SW 1271 (cell line): ENCODE results near the gene SHLD2.
"Not testable (repeated sequence)": the region's sequence is repeated elsewhere in the genome, so short reads cannot be mapped to it uniquely, and the experiment has no call there.

ENCODE experiments used
- DNase-seq, 2 experiments: peaks; one replicate each; lab custom pipeline; 2025; lab: John Stamatoyannopoulos, UW

The SHLD2 gene

DNA sequence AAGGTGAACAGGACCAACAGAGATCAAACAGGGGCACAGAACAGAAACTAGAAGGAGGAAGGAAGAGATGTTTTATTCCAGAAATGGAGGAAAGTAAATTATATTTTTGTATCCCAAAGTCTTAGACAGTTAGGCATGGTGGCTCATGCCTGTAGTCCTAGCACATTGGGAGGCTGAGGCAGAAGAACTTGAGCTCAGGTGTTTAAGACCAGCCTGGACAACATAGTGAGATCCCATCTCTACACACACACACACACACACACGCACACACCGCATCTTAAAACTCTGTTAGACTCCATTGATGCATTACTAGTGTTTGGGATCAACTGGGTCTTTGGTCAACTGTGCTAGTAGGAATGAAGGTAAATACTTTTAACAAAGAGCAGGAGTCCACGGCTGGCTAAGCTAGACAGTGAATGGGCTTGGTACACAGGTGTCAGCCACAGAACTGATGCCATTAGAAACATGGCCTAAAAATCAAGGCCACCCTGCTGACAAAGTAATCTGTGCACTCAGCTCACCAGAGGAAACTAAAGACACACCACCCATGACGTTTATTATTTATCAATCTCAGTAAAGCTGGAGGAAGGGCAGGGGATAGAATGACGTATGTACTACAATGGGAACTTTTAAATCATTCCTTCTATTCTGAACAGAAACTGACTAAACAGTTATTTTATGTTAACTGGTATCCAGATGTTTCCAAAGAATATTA, 11.3 kb upstream of the SHLD2 start:
- DNase-seq: not testable (repeated sequence)

GRCh38 chr10:87084291-87084782, 10.7 kb upstream of the SHLD2 start:
- DNase-seq: peak in 1 of 2 experiments; percentile 19

- DNase-seq: no peak
Observed at GRCh38 chr10:87085537-87085936, 9.5 kb upstream of the SHLD2 start.

- DNase-seq: no peak
Observed at GRCh38 chr10:87089746-87090145, 5.3 kb upstream of the SHLD2 start.

DNA sequence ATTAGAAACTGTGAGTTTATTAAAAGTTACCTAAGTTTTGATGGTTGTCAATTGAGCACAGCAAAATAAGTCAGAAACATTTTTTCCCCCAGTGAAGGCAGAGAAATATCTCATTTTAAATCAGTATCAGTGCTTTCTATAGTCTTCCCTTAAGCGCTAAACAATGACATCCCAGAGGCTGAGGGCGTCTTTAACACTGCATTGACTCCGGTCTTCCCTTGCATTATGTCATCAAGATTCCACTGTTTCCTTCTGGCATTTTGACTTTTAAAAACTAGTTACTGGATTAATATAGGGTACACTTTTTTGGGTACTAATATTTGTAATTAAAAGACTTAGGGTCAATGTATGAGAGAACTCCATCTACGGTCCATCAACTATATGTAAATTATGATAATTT, 4.2 kb upstream of the SHLD2 start:
- no peak for DNase-seq

DNA sequence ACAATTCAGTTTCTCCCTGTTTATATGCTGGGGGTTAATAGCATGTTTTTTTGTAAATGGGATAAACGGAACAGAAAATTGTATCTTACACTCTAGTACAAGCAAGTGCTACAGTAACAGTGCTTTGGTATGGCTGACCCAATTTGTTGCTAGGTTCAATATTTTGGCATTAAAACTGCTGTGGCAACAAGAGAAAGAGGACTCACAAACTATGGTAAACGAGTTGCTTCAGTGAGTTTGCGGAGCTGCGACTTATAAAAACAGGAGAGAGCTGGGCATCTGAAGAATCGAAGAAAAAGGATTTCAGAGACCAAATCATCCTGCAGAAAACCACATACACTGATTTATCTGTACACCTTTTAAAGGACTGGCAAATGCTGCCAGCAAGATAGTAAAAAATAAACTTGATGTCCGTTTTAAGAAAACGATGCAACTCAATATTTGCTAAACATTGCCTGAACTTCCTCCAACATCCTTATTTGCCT, 2.6 kb upstream of the SHLD2 start:
- no peak for DNase-seq

GRCh38 chr10:87092861-87093631, 2.0 kb upstream of the SHLD2 start:
- peak in 1 of 2 experiments; percentile 25 for DNase-seq

- peak in 1 of 2 experiments; percentile 10 for DNase-seq
Observed at GRCh38 chr10:87093632-87094372, 1.2 kb upstream of the SHLD2 start.

GRCh38 chr10:87095236-87095945, 385 bp downstream of the SHLD2 start:
- peak; percentile 33 to 65 for DNase-seq

DNA sequence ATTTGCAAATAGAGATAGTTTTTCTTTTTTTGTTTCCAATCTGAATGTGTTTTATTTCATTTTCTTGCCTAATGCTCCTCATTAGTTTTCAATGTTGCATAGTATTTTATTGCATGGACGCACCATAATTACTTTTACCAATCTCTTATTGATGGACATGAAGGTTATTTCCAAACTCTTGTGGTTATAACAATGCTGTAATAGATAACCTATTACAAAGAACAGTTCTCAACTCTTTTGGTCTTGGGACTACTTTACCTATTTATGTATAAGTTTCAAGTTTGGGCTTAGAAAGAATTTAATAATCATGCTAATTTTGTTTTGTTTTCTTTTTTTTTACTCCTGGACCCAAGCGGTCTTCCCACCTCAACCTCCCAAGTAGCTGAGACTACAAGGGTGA, 7.0 kb downstream of the SHLD2 start:
- DNase-seq: no peak

GRCh38 chr10:87104727-87105126, 9.7 kb downstream of the SHLD2 start:
- not testable (repeated sequence) for DNase-seq

GRCh38 chr10:87105446-87106124, 10.6 kb downstream of the SHLD2 start:
- DNase-seq: no peak

DNA sequence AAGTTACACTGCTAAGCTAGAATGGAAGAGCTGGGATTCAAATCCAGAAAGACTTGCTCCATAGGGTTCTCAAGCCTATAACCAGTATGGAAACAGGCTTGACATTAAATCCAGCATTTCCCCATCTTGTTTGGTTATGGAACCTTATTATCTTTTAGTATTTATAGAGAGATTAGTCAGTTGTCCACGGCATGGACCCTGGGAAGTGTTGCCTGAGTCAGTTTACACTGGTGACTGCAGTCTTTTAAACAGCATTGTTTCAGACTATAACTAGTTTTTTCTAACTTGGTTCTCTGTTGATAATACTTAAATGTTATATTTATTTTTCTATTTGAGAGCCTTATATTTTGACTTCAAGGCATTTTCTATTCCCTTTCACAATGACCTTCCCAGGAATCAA, 23.1 kb downstream of the SHLD2 start:
- DNase-seq: not testable (repeated sequence)

GRCh38 chr10:87119029-87119428, 24.0 kb downstream of the SHLD2 start:
- not testable (repeated sequence) for DNase-seq

- not testable (repeated sequence) for DNase-seq
Observed at GRCh38 chr10:87123351-87123750, 28.3 kb downstream of the SHLD2 start.

GRCh38 chr10:87127048-87127447, 32.0 kb downstream of the SHLD2 start:
- not testable (repeated sequence) for DNase-seq

DNA sequence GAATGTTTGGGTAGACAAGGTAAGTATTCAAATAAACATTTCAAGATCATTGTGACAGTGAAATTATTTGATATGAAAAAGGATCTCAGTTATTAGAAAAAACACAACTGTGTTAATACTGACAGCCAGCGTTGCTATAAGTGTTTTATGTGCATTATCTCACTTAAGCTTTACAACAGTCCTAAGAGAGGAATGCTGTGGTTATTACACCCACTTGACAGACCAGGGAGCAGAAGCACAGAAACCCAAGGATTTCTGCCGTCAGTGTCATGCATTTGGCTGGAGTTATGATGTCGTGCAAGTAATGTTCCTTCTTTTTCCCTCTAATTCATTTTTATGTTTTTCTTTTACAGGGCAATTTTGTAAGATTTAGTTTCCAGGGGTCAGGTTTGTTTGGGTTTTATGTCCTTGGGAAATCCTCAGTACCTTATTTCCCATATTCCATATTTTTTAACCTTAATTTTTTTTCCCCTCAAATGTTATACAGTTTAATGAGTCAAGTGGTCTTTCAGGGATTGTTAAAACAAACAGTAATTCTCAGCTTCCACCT, 32.7 kb downstream of the SHLD2 start:
- DNase-seq: not testable (repeated sequence)

DNA sequence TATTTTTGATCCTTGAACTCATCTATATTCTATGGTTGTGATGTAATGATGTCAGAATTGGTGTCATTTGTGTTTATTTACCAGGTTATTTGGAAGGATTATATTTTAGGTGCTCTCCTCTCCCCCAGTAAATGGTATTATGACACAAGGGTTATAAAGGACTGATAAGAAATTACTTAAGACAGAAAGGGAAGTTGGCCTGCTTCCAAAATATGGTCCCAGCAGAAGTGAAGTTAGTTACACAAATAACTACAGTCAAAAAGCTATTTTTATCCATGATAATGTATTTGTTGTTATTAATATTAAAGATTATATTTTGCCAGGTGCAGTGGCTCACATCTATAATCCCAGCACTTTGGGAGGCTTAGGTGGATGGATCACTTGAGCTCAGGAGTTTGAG, 37.2 kb downstream of the SHLD2 start:
- not testable (repeated sequence) for DNase-seq

DNA sequence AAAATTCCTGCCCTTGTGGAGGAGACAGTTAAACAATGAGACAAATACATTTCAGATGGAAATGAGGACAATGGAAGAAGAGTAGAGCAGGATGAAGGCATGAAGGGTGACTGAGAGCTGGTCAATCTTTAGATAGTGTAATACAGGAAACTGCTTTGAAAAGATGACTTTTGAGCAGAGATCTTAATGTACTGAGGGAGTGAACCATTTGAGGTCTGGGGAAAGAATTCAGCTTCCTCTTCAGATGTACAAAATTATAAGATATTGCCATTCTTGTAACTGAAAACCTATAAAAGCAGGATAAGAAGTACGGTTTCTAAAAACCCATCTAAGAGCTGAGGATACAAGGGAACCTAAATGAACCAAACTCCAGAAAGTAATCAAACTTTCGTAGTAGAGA, 38.9 kb downstream of the SHLD2 start:
- DNase-seq: not testable (repeated sequence)

DNA sequence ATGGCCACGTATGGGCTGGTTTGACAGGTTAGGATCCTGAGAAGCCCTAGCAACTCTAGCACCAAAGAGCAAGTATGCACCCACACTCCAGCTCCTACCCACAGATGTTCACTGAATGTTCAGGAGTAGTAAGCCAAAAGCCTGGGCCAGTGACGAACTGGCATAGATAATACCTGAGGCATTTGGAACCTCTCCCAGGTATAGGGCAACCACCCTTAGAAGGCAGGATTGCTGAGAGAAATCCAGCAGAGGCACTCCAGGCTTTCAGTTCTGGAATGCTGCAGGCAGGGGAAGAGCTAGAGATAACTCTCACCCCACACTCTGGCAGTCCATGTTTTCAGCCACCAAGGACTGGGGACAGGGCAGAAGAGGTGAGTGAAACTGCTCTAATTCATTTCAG, 39.4 kb downstream of the SHLD2 start:
- not testable (repeated sequence) for DNase-seq

DNA sequence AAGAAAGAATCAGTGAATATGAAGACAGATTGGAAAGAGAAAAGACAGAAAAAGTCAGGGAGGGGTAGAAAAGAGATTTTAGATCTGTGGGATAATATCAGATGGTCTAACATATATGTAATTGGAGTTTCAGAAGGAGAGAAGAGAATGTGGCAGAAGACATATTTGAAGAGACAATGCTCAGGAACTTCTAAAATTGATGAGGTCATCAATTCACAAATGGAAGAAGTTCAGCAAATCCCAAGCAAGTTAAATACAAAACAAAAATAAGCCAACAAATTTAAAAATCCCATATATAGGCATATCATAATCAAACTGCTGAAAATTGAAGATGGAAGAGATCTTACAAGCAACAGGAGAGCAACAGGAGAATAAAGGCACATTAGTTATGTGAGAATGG, 42.5 kb downstream of the SHLD2 start:
- not testable (repeated sequence) for DNase-seq
